Liver (tissue), 9 donors: ENCODE results near the gene PLXDC1. TPM values are rescaled to one million over a fixed set of nuclear protein-coding genes. Genes with fewer than 3 reads are reported as not detected.

ENCODE experiments used
- DNase-seq: peaks from one replicate; pipeline ENCODE4 v3.0.0-alpha.2; 2017; ENCODE audit warnings: low spot score
- H3K27ac ChIP-seq, 2 donors: one replicate each; pipeline ENCODE4 v1.7.0; 2013; ENCODE audit warnings: inconsistent platforms in 2 of 2, low read length in 2 of 2, control low read depth in 1 of 2, low read depth in 1 of 2, mild to moderate bottlenecking in 1 of 2
- H3K27me3 ChIP-seq, 4 donors: one replicate each; pipeline versions ENCODE4 v1.6.1 to v1.7.0; 2013; ENCODE audit warnings: low read length in 3 of 4, inconsistent platforms in 1 of 4, mild to moderate bottlenecking in 1 of 4, moderate library complexity in 1 of 4; ENCODE audit not compliant: control insufficient read depth in 4 of 4, insufficient read depth in 4 of 4
- H3K36me3 ChIP-seq, 4 donors: one replicate each; pipeline versions ENCODE4 v1.6.1 to v1.7.0; 2013; ENCODE audit warnings: low read length in 3 of 4, mild to moderate bottlenecking in 3 of 4, low read depth in 1 of 4, moderate library complexity in 1 of 4; ENCODE audit not compliant: control insufficient read depth in 4 of 4, insufficient read depth in 3 of 4
- H3K4me1 ChIP-seq, 4 donors: one replicate each; pipeline versions ENCODE4 v1.6.1 to v1.7.0; 2013; ENCODE audit warnings: low read length in 3 of 4, mild to moderate bottlenecking in 3 of 4, moderate library complexity in 1 of 4; ENCODE audit not compliant: control insufficient read depth in 4 of 4, insufficient read depth in 4 of 4
- H3K4me3 ChIP-seq, 3 donors: one replicate each; pipeline versions ENCODE4 v1.6.1 to v1.7.0; 2013; ENCODE audit warnings: low read length in 3 of 3, control low read depth in 1 of 3, low read depth in 1 of 3, mild to moderate bottlenecking in 1 of 3
- H3K9ac ChIP-seq, 2 donors: one replicate each; pipeline ENCODE4 v1.7.0; 2013; ENCODE audit warnings: low read length in 2 of 2, mild to moderate bottlenecking in 2 of 2, moderate library complexity in 2 of 2, control low read depth in 1 of 2, low read depth in 1 of 2
- H3K9me3 ChIP-seq, 4 donors: one replicate each; pipeline versions ENCODE4 v1.6.1 to v1.7.0; 2013; ENCODE audit warnings: low read length in 3 of 4; ENCODE audit not compliant: control insufficient read depth in 4 of 4
- EGR1 ChIP-seq, 2 donors: IDR thresholded peaks; 2 replicates each; pipeline ENCODE4 v1.6.1; 2016 to 2018; ENCODE audit warnings: antibody characterized with exemption in 2 of 2, low read depth in 2 of 2
- FOXA1 ChIP-seq: IDR thresholded peaks from 2 replicates; pipeline ENCODE4 v1.6.1; 2016; ENCODE audit warnings: antibody characterized with exemption
- FOXA2 ChIP-seq: IDR thresholded peaks from 2 replicates; pipeline ENCODE4 v1.6.1; 2016; ENCODE audit warnings: antibody characterized with exemption
- GABPA ChIP-seq, 2 donors: IDR thresholded peaks in 1 of 2; conservative IDR thresholded peaks in 1 of 2; 2 replicates each; pipeline ENCODE4 v1.6.1; 2016; ENCODE audit warnings: antibody characterized with exemption in 2 of 2, mild to moderate bottlenecking in 1 of 2, moderate library complexity in 1 of 2
- HNF4A ChIP-seq, 2 donors: conservative IDR thresholded peaks; 2 replicates each; pipeline ENCODE4 v1.6.1; 2016; ENCODE audit warnings: antibody characterized with exemption in 2 of 2, mild to moderate bottlenecking in 2 of 2
- JUND ChIP-seq, 2 donors: IDR thresholded peaks; 2 replicates each; pipeline ENCODE4 v1.6.1; 2016; ENCODE audit warnings: antibody characterized with exemption in 2 of 2
- NR2F2 ChIP-seq: IDR thresholded peaks from 2 replicates; pipeline ENCODE4 v1.6.1; 2016; ENCODE audit warnings: antibody characterized with exemption
- RXRA ChIP-seq, 2 donors: IDR thresholded peaks; 2 replicates each; pipeline ENCODE4 v1.6.1; 2017 to 2018; ENCODE audit warnings: antibody characterized with exemption in 2 of 2, mild to moderate bottlenecking in 1 of 2
- SP1 ChIP-seq: IDR thresholded peaks from 2 replicates; pipeline ENCODE4 v1.6.1; 2018; ENCODE audit warnings: antibody characterized with exemption, mild to moderate bottlenecking
- TAF1 ChIP-seq: conservative IDR thresholded peaks from 2 replicates; pipeline ENCODE4 v1.6.1; 2016; ENCODE audit warnings: antibody characterized with exemption, mild to moderate bottlenecking
- YY1 ChIP-seq: IDR thresholded peaks from 2 replicates; pipeline ENCODE4 v1.6.1; 2016; ENCODE audit warnings: antibody characterized with exemption, mild to moderate bottlenecking
- WGBS: extraction: QIAGEN DNeasy Blood & Tissue Kit; methylation state at CpG from one replicate; pipeline ENCODE4 v1.1.7; 2013; 5-methylcytosine and 5-hydroxymethylcytosine counted together
- polyA plus RNA-seq, 2 donors: library from polyadenylated mRNA; stranded (reverse) in 1 of 2; unstranded in 1 of 2; fragments of 200-250 nt in 1 of 2; fragments of >200 nt in 1 of 2; fragmentation: Nextera tagmentation in 1 of 2; extraction: Ambion mirVana in 1 of 2; gene quantifications; one replicate each; pipeline versions ENCODE4 v1.2.1 to v1.2.3, GENCODE V29; 2013 to 2015
- total RNA-seq, 2 donors: library from RNA; depleted of rRNA; stranded (reverse); fragments of >200 nt; gene quantifications; one replicate each; pipeline ENCODE4 v1.2.3, GENCODE V29; 2014
- TF ChIP-seq, protein P1 (sequence below): IDR thresholded peaks from 2 replicates; pipeline ENCODE4 v1.6.1; 2016; ENCODE audit warnings: antibody characterized with exemption
- TF ChIP-seq, protein P2 (sequence below): IDR thresholded peaks from 2 replicates; pipeline ENCODE4 v1.6.1; 2016; ENCODE audit warnings: antibody characterized with exemption
- TF ChIP-seq, protein P3 (sequence below): IDR thresholded peaks from 2 replicates; pipeline ENCODE4 v1.6.1; 2016; ENCODE audit warnings: antibody characterized with exemption
- TF ChIP-seq, protein P4 (sequence below): fragments of 150-350 bp; IDR thresholded peaks from 2 replicates; pipeline ENCODE4 v1.5.1; 2017; ENCODE audit warnings: improper control_type of control experiment, low read depth, low read length; ENCODE audit not compliant: missing input control
- donor health status: healthy.
- donor health status: healthy.
- donor health status: healthy.
- donor health status: healthy.
- donor health status: healthy.

Gene PLXDC1
- total and polyA plus RNA-seq, 4 donors, result 0.14 to 0.84 (median 0.30) TPM

DNA sequence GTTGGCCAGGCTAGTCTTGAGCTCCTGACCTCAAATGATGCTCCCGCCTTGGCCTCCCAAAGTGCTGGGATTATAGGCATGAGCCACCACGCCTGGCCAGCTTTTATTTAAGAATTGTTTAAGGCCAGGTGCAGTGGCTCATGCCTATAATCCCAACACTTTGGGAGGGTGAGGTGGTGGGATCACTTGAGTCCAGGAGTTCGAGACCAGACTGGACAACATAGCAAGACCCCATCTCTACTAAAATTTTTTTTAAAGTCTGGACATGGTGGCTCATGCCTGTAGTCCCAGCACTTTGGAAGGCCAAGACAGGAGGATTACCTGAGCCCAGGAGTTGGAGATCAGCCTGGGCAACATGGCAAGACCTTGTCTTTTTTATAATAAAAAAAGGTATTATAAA, 5.2 kb downstream of the PLXDC1 start:
- Histone ChIP-seq H3K9ac (no peak overlapping the region), H3K4me3 (no peak overlapping the region), H3K36me3 (no peaks in the 10 kb centered on the region), H3K27ac (no peak overlapping the region), H3K9me3 (no peaks in the 10 kb centered on the region), H3K4me1 (peaks cover 0 to 2% (median under 1%) of the 10 kb centered on the region in 4 donors), H3K27me3 (peaks cover 0 to 5% (median 3%) of the 10 kb centered on the region in 4 donors)
- TF ChIP-seq SP1 (no peak), RXRA (IDR thresholded peaks at IDR 0.05) (no peak)
- DNase-seq, result no peak
- 94% methylated on average over 3 of the region's 3 CpGs for WGBS

DNA sequence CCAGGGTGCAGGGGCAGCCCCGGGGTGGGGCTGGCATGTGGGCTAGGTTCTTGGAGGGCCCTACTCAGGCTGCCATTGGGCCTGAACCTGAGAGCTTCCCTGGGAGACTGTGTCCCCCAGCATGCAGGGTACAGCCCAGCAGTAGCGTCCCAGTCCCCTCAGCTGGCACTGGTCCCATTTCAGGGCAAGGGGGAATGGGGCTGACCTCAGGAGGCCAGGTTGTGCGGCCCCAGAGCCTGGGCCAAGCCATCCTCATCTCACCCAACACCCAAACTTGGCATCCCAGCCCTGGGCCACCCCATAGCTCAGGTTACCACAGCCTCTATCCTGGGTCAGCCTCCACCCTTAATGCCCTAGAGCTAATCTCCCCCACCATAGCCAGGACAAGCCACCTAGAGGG, 6.3 kb downstream of the PLXDC1 start:
- no peak overlapping the region for H3K4me3 ChIP-seq
- no peak for TF ChIP-seq RXRA (IDR thresholded peaks at IDR 0.05)
- H3K36me3 ChIP-seq, result no peaks in the 10 kb centered on the region
- WGBS, result 79% methylated on average over 3 of the region's 3 CpGs
- no peaks in the 10 kb centered on the region for H3K4me1 ChIP-seq
- no peak overlapping the region for H3K9ac ChIP-seq
- H3K27ac ChIP-seq, result no peak overlapping the region
- H3K27me3 ChIP-seq, result no peaks in the 10 kb centered on the region
- DNase-seq, result no peak
- H3K9me3 ChIP-seq, result no peaks in the 10 kb centered on the region

DNA sequence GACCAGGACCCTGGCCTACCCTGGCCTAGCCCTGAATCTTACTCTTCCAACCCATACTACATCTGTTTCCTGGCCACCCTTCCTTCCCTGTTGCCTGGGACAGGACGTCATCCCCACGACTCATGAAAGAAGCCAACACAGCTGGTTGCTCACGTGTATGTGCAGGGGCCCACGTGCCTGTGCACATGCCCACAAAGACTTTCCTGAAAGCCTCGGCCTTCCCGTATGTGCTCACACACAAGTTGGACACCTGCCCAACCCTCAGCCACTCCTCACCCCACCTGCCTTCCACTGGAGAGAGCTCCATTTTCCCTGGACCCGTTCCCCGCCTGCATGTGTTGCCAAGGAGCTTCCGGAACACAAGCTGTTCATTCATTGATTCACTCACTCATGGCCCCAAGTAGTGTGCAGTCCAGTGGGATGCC, 7.0 kb downstream of the PLXDC1 start:
- H3K36me3 ChIP-seq, result no peaks in the 10 kb centered on the region
- DNase-seq, result no peak
- 72% methylated on average over 9 of the region's 9 CpGs for WGBS
- H3K9ac ChIP-seq, result no peak overlapping the region
- no peak overlapping the region for H3K4me3 ChIP-seq
- no peak for TF ChIP-seq RXRA (IDR thresholded peaks at IDR 0.05)
- no peak for TF ChIP-seq TAF1
- TF ChIP-seq HNF4A (conservative IDR thresholded peaks at IDR 0.05), result no peak
- no peak for TF ChIP-seq JUND (IDR thresholded peaks at IDR 0.05)
- TF ChIP-seq EGR1 (IDR thresholded peaks at IDR 0.05; ENCODE audit: low read depth in 2 of 2), result no peak
- TF ChIP-seq, protein P1, sequence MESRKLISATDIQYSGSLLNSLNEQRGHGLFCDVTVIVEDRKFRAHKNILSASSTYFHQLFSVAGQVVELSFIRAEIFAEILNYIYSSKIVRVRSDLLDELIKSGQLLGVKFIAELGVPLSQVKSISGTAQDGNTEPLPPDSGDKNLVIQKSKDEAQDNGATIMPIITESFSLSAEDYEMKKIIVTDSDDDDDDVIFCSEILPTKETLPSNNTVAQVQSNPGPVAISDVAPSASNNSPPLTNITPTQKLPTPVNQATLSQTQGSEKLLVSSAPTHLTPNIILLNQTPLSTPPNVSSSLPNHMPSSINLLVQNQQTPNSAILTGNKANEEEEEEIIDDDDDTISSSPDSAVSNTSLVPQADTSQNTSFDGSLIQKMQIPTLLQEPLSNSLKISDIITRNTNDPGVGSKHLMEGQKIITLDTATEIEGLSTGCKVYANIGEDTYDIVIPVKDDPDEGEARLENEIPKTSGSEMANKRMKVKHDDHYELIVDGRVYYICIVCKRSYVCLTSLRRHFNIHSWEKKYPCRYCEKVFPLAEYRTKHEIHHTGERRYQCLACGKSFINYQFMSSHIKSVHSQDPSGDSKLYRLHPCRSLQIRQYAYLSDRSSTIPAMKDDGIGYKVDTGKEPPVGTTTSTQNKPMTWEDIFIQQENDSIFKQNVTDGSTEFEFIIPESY, result no peak
- TF ChIP-seq FOXA2, result no peak
- no peak for TF ChIP-seq FOXA1
- H3K27ac ChIP-seq, result no peak overlapping the region
- no peaks in the 10 kb centered on the region for H3K9me3 ChIP-seq
- no peaks in the 10 kb centered on the region for H3K4me1 ChIP-seq
- H3K27me3 ChIP-seq, result no peaks in the 10 kb centered on the region

DNA sequence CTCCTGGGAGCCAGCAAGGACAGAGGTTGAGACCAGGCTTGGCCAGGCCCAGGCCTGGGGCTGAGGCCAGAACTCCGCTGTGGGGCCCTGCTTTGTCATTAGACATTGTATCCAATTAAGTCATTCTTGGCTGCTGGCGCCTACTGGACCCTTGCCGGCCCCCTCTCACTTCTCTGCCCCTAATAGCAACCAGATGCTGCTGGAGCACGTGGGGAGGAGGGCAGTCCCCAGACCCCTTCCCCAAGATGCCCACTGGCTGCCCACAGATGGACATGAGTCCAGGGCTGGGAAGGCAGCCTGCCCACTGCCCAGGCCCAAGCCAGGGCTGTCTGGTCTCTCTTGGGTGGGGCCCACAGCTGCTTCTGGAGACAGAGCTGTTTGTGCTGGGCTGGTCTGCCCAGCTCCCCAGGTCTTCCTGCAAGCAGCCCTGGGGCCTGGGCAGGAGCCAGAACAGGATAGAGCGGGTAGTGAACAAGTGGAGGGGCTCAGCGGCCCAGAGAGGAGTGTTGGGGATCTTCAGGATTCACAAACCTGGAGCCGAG, 7.8 kb downstream of the PLXDC1 start:
- Histone ChIP-seq H3K36me3 (no peaks in the 10 kb centered on the region), H3K9ac (no peak overlapping the region), H3K27me3 (no peaks in the 10 kb centered on the region), H3K4me1 (no peaks in the 10 kb centered on the region), H3K27ac (no peak overlapping the region), H3K9me3 (no peaks in the 10 kb centered on the region), H3K4me3 (no peak overlapping the region)
- 87% methylated on average over 7 of the region's 7 CpGs for WGBS
- DNase-seq, result no peak
- TF ChIP-seq, protein P2, sequence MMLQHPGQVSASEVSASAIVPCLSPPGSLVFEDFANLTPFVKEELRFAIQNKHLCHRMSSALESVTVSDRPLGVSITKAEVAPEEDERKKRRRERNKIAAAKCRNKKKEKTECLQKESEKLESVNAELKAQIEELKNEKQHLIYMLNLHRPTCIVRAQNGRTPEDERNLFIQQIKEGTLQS, result no peak
- TF ChIP-seq RXRA (IDR thresholded peaks at IDR 0.05), result no peak
- no peak for TF ChIP-seq EGR1 (IDR thresholded peaks at IDR 0.05; ENCODE audit: low read depth in 2 of 2)
- TF ChIP-seq NR2F2, result no peak
- TF ChIP-seq GABPA (IDR thresholded peaks at IDR 0.05 in 1 of 2, conservative IDR thresholded peaks at IDR 0.05 in 1 of 2), result no peak
- TF ChIP-seq, protein P3, sequence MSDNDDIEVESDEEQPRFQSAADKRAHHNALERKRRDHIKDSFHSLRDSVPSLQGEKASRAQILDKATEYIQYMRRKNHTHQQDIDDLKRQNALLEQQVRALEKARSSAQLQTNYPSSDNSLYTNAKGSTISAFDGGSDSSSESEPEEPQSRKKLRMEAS, result no peak
- TF ChIP-seq SP1, result no peak
- no peak for TF ChIP-seq YY1
- TF ChIP-seq, protein P4, sequence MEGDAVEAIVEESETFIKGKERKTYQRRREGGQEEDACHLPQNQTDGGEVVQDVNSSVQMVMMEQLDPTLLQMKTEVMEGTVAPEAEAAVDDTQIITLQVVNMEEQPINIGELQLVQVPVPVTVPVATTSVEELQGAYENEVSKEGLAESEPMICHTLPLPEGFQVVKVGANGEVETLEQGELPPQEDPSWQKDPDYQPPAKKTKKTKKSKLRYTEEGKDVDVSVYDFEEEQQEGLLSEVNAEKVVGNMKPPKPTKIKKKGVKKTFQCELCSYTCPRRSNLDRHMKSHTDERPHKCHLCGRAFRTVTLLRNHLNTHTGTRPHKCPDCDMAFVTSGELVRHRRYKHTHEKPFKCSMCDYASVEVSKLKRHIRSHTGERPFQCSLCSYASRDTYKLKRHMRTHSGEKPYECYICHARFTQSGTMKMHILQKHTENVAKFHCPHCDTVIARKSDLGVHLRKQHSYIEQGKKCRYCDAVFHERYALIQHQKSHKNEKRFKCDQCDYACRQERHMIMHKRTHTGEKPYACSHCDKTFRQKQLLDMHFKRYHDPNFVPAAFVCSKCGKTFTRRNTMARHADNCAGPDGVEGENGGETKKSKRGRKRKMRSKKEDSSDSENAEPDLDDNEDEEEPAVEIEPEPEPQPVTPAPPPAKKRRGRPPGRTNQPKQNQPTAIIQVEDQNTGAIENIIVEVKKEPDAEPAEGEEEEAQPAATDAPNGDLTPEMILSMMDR, result no peak
- no peak for TF ChIP-seq HNF4A (conservative IDR thresholded peaks at IDR 0.05)
- no peak for TF ChIP-seq JUND (IDR thresholded peaks at IDR 0.05)
- TF ChIP-seq, protein P1, result no peak
- TF ChIP-seq TAF1, result no peak
- TF ChIP-seq FOXA1, result no peak
